CD4-positive, alpha-beta memory T cell (primary cell): Measurements from ENCODE around the gene RCAN1. TPM values are rescaled to one million over a fixed set of nuclear protein-coding genes. Genes with fewer than 3 reads are reported as not detected.
"Not testable (repeated sequence)": the region's sequence is repeated elsewhere in the genome, so short reads cannot be mapped to it uniquely, and the experiment has no call there.

Experiments
- CTCF ChIA-PET: fragments of 350-600 bp; sonication (Branson Sonifier 250); formaldehyde crosslinking; loops from one replicate; lab custom pipeline; 2021; ENCODE audit warnings: inconsistent platforms; ENCODE audit not compliant: partially characterized antibody; lab: Charles Lee
- POLR2A ChIA-PET: fragments of 350-600 bp; sonication (Branson Sonifier 250); formaldehyde crosslinking; loops from one replicate; lab custom pipeline; 2021; ENCODE audit not compliant: partially characterized antibody; lab: Charles Lee
- DNase-seq, 5 donors: peaks; one replicate each; pipeline versions ENCODE4 v3.0.0 to v3.0.0-alpha.2; 2020 to 2022; ENCODE audit warnings: mixed read lengths in 1 of 5
- H3K27ac ChIP-seq: one replicate; pipeline ENCODE4 v1.7.0; 2013; ENCODE audit warnings: low read depth, low read length
- H3K27me3 ChIP-seq: 2 replicates; pipeline ENCODE4 v1.7.0; 2013; ENCODE audit warnings: mild to moderate bottlenecking, low read length, moderate library complexity; ENCODE audit not compliant: insufficient read depth
- H3K36me3 ChIP-seq: 2 replicates; pipeline ENCODE4 v1.7.0; 2013; ENCODE audit warnings: mild to moderate bottlenecking, low read length, moderate library complexity; ENCODE audit not compliant: insufficient read depth
- H3K4me1 ChIP-seq: 2 replicates; pipeline ENCODE4 v1.7.0; 2013; ENCODE audit warnings: mild to moderate bottlenecking, low read length, moderate library complexity; ENCODE audit not compliant: insufficient read depth
- H3K4me3 ChIP-seq, 2 donors: one replicate each; pipeline ENCODE4 v1.7.0; 2013; ENCODE audit warnings: low read length in 2 of 2, mild to moderate bottlenecking in 1 of 2
- H3K9me3 ChIP-seq, 2 donors: one replicate each; pipeline ENCODE4 v1.7.0; 2013; ENCODE audit warnings: low read length in 2 of 2, control low read depth in 1 of 2; ENCODE audit not compliant: control insufficient read depth in 1 of 2
- H3K27ac Mint-ChIP-seq, 7 donors: one replicate each; pipeline ENCODE4 v1.8.0; 2020 to 2021; ENCODE audit warnings: mixed read lengths in 7 of 7, mild to moderate bottlenecking in 6 of 7, inconsistent platforms in 3 of 7, moderate library complexity in 3 of 7
- H3K27me3 Mint-ChIP-seq, 2 donors: one replicate each; pipeline ENCODE4 v1.8.0; 2020 to 2021; ENCODE audit warnings: mixed read lengths in 2 of 2
- H3K36me3 Mint-ChIP-seq, 2 donors: one replicate each; pipeline ENCODE4 v1.8.0; 2020 to 2021; ENCODE audit warnings: mixed read lengths in 2 of 2, inconsistent platforms in 1 of 2, mild to moderate bottlenecking in 1 of 2
- H3K4me1 Mint-ChIP-seq, 4 donors: one replicate each; pipeline ENCODE4 v1.8.0; 2020 to 2021; ENCODE audit warnings: mixed read lengths in 4 of 4, mild to moderate bottlenecking in 1 of 4
- H3K4me3 Mint-ChIP-seq, 8 donors: one replicate each; pipeline ENCODE4 v1.8.0; 2020 to 2021; ENCODE audit warnings: mixed read lengths in 8 of 8, mild to moderate bottlenecking in 7 of 8, moderate library complexity in 6 of 8, inconsistent platforms in 3 of 8
- H3K9me3 Mint-ChIP-seq, 8 donors: one replicate each; pipeline ENCODE4 v1.8.0; 2020 to 2021; ENCODE audit warnings: mixed read lengths in 8 of 8, mild to moderate bottlenecking in 5 of 8, inconsistent platforms in 3 of 8, moderate library complexity in 1 of 8
- intact Hi-C: fragments of 100-400 bp; cut with micrococcal nuclease; formaldehyde crosslinking; loops from one replicate; pipeline ENCODE4 v1.15.1; 2023
- polyA plus RNA-seq, 2 donors: library from polyadenylated mRNA; unstranded; fragments of 300-500 nt; fragmentation: Illumina TruSeq; gene quantifications; one replicate each; pipeline ENCODE4 v1.2.3, GENCODE V29; 2021
- total RNA-seq, 2 experiments: library from RNA; stranded (reverse); gene quantifications; one replicate each; pipeline ENCODE4 v1.2.3, GENCODE V29; 2021

Gene RCAN1
- total and polyA plus RNA-seq, 4 experiments from 2014 or later: 4.7 to 15.0 (median 9.2) TPM

DNA sequence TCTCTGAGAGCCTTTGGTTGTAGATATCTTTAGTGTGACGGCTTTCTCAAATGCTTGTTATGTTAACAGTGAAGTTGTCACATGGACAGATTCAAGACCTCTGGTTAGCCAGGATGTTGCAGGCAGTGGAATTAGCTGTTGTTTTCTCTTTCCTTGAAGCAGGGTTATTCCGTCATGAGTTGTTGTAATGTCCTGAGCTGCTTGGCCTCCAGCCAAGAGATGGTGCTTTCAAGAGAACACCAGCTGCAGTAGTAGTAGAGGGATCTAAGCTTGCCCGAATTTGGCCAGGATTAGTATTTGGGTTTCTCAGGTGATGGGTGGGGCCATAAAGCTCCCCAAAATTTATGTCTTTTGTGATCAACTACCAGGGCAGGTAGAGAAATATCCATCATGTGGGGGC is 116.3 kb downstream of the RCAN1 start:
- H3K9me3 Mint-ChIP-seq: peaks cover 2 to 48% (median 34%) of the 10 kb centered on the region in 8 donors
- no peak overlapping the region for H3K27ac ChIP-seq
- no peaks in the 10 kb centered on the region for H3K4me1 ChIP-seq
- H3K36me3 Mint-ChIP-seq: peaks cover 3 to 4% of the 10 kb centered on the region in 2 donors
- CTCF ChIA-PET: no interaction called here
- H3K4me1 Mint-ChIP-seq: no peaks in the 10 kb centered on the region
- H3K36me3 ChIP-seq: no peaks in the 10 kb centered on the region
- DNase-seq: no peak
- peaks cover 3% of the 10 kb centered on the region in 2 donors for H3K27me3 Mint-ChIP-seq
- POLR2A ChIA-PET: no interaction called here
- no peak overlapping the region for H3K27ac Mint-ChIP-seq
- H3K4me3 ChIP-seq: no peak overlapping the region
- no peak overlapping the region for H3K4me3 Mint-ChIP-seq
- peaks cover 0 to 3% of the 10 kb centered on the region in 2 donors for H3K9me3 ChIP-seq
- intact Hi-C loops: no loop called here
- H3K27me3 ChIP-seq: no peaks in the 10 kb centered on the region

DNA sequence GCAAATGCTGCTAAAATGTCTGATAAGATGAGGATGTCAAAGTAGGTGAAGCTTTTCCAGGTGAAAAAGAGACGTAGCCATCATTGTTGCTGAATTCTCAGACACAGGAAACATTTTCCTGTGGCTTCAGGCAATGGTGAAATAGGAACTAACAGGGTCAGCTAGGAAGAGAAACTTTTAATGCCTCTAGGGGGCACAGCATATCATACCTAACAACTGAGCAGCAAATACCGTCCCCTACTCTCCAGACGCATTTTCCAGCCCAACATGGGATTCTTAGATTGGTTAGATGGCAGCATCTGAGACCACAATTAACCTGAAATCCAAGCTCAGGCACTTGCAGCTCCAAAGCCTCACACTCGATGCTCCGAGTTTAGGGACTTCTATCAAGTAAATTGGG is 131.1 kb downstream of the RCAN1 start:
- H3K27me3 Mint-ChIP-seq: not testable (repeated sequence)

DNA sequence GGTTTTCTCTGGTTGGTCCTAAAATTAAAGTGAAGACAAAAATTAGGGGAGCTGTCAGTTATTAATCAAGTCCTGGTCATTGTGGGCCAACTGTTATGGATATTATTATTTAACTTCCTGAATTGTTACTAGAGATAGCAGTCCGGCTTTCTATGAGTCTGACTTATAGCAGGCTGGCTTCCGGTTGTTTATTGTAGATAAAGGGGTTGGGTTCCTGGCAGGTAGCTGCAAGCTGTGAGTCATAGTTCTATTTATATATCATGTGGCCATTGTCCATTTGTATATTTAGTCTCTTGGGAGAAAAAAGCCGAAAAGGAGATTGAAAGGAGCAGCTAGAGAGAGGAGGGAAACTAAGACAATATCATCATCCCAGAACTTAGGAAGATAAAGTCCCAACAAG is 131.5 kb downstream of the RCAN1 start:
- H3K27me3 Mint-ChIP-seq, H3K4me3 ChIP-seq, H3K4me1 Mint-ChIP-seq, H3K27me3 ChIP-seq, H3K9me3 ChIP-seq, H3K36me3 Mint-ChIP-seq, H3K4me3 Mint-ChIP-seq, H3K27ac ChIP-seq, CTCF ChIA-PET, intact Hi-C loops, H3K27ac Mint-ChIP-seq, POLR2A ChIA-PET, DNase-seq, H3K36me3 ChIP-seq, H3K4me1 ChIP-seq, H3K9me3 Mint-ChIP-seq: not testable (repeated sequence)

More for the DNA sequence above, 131.1 kb downstream of the RCAN1 start:
- H3K4me3 ChIP-seq, H3K36me3 ChIP-seq, intact Hi-C loops, H3K36me3 Mint-ChIP-seq, H3K9me3 ChIP-seq, H3K4me1 ChIP-seq, CTCF ChIA-PET, H3K27ac ChIP-seq, POLR2A ChIA-PET, H3K9me3 Mint-ChIP-seq, H3K27ac Mint-ChIP-seq, DNase-seq, H3K27me3 ChIP-seq, H3K4me1 Mint-ChIP-seq, H3K4me3 Mint-ChIP-seq: not testable (repeated sequence)

DNA sequence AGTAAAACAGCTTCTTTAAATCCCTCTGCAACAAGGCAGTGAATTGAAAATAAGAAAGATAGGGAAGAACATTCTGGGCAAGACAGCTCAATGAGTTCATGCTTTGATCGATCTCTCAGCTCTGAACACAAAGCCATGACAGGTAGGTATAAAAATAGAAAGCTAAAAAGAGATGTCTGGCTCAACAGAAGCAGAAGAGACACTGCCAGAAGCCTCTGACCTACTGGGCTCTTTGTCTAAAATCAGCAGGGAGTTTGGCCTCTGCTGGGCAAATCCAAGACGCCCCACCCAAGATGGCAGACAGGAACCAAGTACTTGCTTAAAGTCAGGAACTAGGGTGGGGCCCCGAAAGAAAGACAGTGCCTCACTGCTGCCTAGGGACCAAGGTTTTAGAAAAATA is 147.6 kb downstream of the RCAN1 start:
- intact Hi-C loops, H3K27ac Mint-ChIP-seq, H3K4me3 Mint-ChIP-seq, H3K4me1 Mint-ChIP-seq, H3K27me3 ChIP-seq, H3K4me1 ChIP-seq, DNase-seq, H3K4me3 ChIP-seq, POLR2A ChIA-PET, CTCF ChIA-PET, H3K9me3 ChIP-seq, H3K27me3 Mint-ChIP-seq, H3K36me3 ChIP-seq, H3K36me3 Mint-ChIP-seq, H3K9me3 Mint-ChIP-seq, H3K27ac ChIP-seq: not testable (repeated sequence)

Other genes with a start within 250 kb of the RCAN1 start
- gene SMIM11, start 239.6 kb downstream of the RCAN1 start, total RNA-seq: 10 to 100 TPM in 1 of 2 experiments, 1 to 10 TPM in 1; 8.4 to 12.1 TPM
- gene SMIM11, start 239.6 kb downstream of the RCAN1 start, polyA plus RNA-seq: 10 to 100 TPM in 1 of 2 donors, 1 to 10 TPM in 1; 4.9 to 18.5 TPM
- not detected for gene SMIM34, start 191.2 kb downstream of the RCAN1 start, total RNA-seq
- not detected for gene SMIM34, start 191.2 kb downstream of the RCAN1 start, polyA plus RNA-seq
- gene KCNE1, start 102.9 kb downstream of the RCAN1 start, total RNA-seq: under 1 TPM; 0.17 to 0.22 TPM
- under 1 TPM in 1 of 2 donors, not detected in 1; 0.14 TPM for gene KCNE1, start 102.9 kb downstream of the RCAN1 start, polyA plus RNA-seq
- under 1 TPM; 0.30 to 0.67 TPM for gene CLIC6, start 53.9 kb upstream of the RCAN1 start, total RNA-seq
- under 1 TPM in 1 of 2 donors, not detected in 1; 0.09 TPM for gene CLIC6, start 53.9 kb upstream of the RCAN1 start, polyA plus RNA-seq